CD4-positive, alpha-beta T cell treated with Interleukin-10 for 1 hour (primary cell): ENCODE results near the gene FAM72A.
A peak's percentile ranks its signal among the peaks of the same experiment; 100 is the strongest.
"Not testable (repeated sequence)": the region's sequence is repeated elsewhere in the genome, so short reads cannot be mapped to it uniquely, and the experiment has no call there.

Source experiments
- DNase-seq: peaks from one replicate; pipeline ENCODE4 v3.0.0-alpha.2; 2020

Gene FAM72A

DNA sequence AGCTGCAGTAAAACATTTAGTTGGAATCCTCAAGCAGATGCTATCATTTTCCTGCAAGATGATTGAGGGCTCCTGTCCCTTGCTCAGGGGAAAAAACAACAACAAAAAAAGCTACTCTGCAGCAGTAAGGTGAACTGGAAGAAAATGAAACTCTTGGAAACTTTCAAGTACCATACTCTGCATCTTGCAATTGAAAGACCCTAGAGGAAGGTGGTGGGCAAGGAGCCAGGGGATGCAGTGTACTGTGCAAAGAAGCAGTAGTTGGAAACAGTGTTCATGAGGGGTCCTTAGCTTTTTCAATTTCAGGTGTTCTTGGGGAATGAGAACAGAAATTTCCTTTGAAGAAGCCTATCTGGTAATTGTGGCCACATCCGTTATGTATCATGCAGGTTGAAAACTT lies 8.2 kb upstream of the FAM72A start:
- DNase-seq = not testable (repeated sequence)

- DNase-seq = not testable (repeated sequence)
Observed at GRCh38 chr1:206205569-206205968, 2.9 kb upstream of the FAM72A start.

GRCh38 chr1:206204871-206205270 lies 2.2 kb upstream of the FAM72A start:
- peak; percentile 4 for DNase-seq

DNA sequence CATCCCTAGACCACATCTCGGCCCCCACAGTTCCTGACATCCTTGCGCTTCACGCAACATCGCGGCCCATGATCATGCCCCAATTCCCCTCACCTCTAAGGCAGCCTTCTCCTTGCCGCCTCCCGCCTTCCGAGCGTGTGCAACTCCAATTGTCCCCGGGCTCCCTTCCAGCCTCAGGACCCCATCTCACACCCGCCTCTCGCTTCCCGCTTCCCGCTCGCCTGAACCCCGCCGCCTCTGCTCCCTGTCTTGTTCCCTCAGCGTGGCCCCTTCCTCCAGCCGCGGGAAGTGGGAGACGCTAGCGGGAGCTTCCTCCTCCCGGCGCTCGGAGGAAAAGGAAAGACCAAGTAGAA lies 1.5 kb upstream of the FAM72A start:
- not testable (repeated sequence) for DNase-seq

DNA sequence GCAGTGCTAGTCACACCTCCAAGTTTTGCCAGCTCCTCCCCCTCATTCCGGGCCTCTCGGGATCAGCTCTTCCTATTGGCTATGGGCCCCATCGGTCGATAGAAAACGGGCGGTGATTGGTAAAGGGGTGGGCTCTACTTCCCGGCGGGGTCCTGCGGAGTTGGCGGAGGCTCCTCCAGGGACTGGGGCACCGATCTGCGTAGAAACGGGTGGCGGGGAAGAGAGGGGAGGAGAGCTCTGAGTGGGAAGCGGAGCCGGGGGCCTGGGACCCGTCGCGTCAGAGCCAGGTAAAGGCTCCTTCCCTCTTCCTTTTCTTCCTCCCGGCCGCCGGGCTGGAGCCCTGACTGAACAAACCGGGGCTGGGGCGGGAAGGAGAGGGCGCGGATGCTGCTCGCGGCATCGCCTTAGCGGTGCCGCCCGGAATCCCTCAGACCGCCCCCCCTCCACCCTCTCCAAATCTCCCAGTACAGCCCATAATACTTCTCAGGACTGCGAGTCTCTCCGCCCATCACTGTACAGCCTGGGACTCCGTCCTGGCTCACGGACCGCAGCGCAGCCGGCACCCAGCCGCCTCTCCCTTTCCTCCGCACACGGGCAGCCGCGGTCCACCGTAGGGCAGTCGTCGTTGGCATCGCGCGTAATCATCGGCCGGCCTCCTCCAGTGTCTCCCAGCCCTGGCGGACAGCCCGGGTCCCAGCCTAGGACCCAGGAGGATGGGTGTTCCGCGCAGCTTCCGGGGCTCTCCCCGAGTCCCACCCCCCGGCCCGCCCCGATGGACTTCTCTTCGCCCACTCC lies 922 bp upstream of the FAM72A start, which contains the start of gene SRGAP2:
Gene SRGAP2, plus strand, starts transcription at position 178 of the 795 bp plus-strand sequence. CDS start 2,430 bp downstream, outside the sequence.
- DNase-seq = peak; percentile 65

DNA sequence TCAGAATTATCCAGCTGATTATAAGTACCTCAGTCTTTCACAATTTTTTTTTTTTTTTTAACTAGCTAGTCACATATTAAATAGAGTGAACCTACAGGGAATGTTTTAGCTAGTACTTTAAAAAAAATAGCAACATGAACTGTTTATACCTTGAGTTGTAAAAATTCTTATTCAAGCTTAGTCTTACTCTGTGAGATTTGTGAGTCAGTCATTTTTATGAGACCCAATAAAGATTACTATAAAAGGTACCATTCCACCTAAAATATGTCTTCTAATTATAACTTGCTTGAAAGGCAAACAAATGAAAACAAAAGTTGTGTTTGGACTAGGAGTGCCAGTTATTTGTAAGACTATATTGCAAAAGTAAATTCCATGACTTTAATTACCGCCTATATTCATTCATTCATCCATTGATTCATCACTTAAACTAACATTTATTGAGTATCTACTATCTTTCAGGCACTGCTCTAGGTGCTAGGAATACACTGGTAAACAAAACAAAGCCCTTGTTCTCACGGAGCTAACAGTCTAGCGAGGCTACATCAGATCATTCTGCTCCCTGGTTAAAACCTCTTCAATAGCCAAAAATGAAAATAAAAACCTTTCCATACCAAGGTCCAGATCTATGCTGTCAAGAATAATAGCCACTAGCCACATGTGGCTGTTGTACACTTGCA lies 5.8 kb downstream of the FAM72A start:
- not testable (repeated sequence) for DNase-seq

DNA sequence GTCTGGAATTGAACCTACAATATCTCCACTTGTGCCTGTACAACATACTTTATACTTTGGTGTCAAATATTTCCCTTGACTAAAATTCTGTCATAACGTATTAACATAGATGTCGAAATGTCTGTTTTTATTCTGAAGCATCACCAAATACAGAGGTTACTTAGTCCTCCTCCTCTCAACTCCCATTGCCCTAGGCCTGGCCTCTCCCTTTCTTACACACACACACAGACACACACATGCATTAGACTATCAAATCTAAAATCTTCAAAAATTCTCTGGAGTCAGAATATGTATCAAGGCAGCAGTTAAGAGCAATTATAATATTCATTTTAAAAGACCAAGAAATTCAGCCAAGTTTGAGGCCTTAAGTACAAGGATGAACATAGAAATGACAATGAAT lies 7.5 kb downstream of the FAM72A start:
- DNase-seq = not testable (repeated sequence)

- not testable (repeated sequence) for DNase-seq
Observed at GRCh38 chr1:206186826-206187225, 15.8 kb downstream of the FAM72A start.

DNA sequence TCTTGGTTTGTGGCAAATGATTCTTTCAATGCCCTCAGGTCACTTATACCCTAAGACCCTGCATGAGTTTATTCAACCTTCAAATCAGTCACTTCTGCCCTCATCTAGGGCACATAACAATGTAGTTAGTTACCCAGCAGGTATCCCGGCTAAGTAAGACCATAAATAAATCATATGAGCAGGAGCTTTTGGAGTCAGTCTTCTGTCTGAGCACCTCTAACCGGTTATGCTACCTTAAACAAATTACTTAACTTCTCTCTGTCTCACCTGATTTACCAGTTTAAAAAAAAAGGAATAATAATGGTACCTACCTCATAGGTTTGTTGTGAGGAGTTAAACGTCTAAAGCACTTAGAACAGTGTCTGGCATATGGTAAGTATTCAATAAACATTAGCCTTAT lies 16.9 kb downstream of the FAM72A start:
- DNase-seq = not testable (repeated sequence)

GRCh38 chr1:206183788-206184187 lies 18.9 kb downstream of the FAM72A start:
- DNase-seq = not testable (repeated sequence)

DNA sequence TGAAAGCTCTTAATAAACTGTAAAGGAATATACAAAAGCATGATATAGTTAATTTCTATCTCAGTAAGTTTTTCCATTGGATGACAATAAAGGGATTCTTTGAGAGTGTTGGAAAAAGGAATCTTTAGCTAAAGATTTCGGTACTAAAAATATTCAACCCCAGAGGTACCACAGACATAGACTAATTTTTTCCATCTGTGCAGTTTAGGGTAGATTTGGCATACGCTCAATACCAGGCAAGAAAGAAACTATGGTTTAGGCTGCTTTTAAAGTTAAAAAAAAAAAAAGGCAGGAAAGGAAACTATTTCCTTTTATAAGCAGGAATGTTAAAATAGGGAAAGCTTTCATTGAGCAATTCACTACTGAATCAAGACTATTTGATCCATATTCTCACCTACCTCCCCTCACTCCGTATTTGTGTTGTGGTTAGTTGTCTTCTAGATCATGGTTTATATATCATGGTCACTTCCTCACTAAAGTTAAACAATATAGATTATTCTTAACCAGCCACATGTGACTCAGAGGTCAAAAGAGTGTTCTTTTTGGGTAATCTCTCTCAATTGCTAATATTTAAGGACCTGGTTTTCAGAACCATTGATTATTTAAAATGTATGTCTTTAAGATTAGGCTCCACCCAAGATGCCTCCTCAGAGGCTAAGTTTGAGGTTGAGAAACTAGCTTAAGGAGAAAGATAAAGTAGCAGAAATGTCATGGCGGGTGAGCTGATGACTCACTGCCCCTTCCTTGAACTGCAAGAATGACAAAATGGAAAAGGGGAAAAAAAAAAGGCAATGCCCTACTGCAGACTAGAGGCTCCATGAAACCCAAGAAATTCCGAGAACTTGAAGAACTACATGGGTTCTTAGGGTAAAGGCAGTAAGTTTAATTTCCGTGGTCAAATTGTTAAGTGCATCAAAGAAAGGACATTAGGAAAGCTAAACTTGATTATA lies 20.0 kb downstream of the FAM72A start:
- DNase-seq = not testable (repeated sequence)

DNA sequence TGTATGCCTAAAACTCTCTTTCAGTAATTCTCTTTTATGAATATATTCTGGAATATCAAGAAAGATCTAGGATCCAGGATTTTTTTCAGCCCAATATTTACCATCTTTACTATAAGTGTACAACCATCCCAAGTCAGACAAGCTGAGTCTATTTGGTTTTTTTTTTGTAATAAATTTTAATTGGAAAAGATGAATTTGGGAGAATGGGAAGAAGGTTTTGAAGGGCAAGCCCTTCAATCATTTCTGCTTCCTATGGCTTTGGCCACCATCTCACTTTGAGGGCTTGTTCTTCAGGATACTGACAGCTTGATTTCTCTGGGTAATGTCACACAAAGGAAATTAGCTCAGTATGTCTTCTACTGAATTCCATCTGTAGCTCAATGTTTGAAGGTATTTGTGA lies 23.0 kb downstream of the FAM72A start:
- not testable (repeated sequence) for DNase-seq

GRCh38 chr1:206178061-206178989 lies 24.3 kb downstream of the FAM72A start:
- DNase-seq = not testable (repeated sequence)

- DNase-seq = not testable (repeated sequence)
Observed at GRCh38 chr1:206176114-206176502, 26.5 kb downstream of the FAM72A start.

DNA sequence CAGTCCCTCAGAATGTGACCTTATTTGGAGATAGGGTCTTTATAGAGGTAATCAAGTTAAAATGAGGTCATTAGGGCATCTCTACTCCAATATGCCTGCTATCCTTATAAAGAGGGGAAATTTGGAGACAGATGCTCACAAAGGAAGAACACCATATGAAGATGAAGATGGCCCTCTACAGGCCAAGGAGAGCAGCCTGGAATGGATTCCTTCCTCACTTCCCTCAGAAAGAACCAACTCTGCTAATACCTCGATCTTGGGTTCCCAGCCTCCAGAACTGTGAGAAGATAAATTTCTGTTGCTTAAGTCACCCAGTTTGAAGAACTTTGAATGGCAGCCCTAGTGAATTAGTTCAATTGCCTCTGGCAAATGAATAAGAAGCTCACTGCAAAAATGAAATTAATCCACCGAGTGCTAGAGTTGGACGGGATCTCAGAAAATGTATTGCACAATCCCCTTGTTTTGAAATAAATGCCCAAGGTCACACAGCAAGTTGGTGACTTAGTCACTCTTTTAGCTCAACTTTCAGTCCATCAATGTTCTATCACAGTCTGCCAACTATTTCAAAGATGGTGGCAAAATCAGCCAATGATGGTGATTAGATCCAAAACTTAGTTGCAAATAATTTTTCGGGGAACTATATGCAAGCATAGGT lies 27.1 kb downstream of the FAM72A start:
- not testable (repeated sequence) for DNase-seq

DNA sequence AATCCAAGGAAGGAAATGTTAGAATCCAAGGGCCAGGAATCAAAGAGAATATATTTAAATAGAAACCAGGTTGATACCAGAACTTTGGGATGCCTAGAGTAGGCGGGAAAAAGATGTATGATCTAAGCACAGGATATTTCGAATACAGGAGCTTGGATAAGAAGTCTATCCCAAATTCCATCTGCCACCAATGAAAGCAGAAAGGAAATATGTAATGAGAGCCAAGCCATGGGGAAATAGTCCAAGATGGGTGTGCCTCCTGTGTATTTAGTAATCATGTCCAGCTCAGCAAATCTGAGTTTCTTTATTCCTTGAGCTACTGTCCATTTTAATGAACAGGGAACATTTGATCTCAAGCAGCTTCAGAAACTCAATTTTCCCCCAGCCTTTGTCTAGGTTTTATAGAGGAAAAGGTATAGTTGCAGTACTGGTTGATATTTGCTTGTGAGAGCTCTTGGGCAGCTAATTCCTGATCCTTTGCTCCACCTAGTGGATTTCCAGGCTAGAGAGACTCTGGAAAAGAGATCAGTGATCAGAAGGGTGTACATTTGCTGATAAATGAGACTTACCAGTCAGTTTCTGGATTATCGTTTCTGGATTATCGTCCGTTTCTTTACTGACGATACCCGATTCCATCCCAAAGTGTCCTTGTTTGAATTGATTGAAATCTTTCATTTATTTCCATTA lies 28.3 kb downstream of the FAM72A start:
- DNase-seq = not testable (repeated sequence)

DNA sequence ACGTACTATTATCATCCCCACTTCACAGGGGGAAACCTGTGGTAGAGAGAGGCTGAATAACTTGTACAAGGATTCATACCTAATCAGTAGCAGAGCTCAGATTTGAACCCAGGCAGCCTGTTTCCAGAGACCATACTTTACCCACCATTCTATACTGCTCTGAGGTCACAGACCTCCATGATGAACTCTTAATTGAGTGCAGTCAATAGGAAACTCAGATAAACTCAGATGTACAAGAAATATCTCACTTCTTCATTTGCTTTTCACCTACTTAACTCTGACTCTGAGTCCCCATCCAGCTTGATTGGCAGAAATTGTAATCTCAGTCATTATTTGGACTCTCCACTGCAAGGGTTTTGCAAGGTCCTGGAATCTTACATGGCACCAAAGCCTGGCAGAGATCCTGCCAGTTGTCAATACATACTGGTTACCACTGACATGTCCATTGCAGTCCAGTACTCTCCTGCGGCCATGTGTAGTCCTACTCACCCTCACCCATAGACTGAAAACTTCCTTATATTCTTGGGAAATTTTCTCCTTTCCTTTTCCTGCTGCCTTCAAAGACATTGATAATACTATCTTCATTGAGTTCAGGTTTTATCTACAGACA lies 29.4 kb downstream of the FAM72A start:
- DNase-seq = not testable (repeated sequence)

DNA sequence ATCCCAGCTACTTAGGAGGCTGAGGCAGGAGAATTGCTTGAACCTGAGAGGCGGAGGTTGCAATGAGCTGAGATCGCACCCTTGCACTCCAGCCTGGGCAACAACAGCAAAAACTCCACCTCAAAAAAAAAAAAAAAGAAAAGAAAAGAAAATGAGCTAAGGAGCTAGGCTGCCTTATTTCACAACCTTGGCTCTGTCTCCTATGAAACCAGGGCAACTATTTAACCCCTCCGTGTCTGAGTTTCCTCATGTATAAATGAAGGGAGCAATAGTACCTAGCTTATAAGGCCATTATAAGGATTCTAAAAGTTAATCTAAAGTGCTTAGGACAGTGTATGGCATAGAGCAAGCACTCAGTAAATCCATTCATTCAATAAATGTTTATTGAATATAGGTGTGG lies 32.8 kb downstream of the FAM72A start:
- not testable (repeated sequence) for DNase-seq

- DNase-seq = peak; percentile 30
Observed at GRCh38 chr1:206167350-206168029, 35.1 kb downstream of the FAM72A start.
